A673 (cell line): ENCODE results near the gene CSNK1G2. TPM values are rescaled to one million over a fixed set of nuclear protein-coding genes. Genes with fewer than 3 reads are reported as not detected.

Experiments
- BruUV-seq: library from RNA; stranded (reverse); fragments of 400-500 nt; replicated peaks from 2 replicates; lab custom pipeline; 2021; lab: Mats Ljungman, UMichigan
- CTCF ChIA-PET: fragments of 300-600 bp; sonication (Branson Sonifier 250); formaldehyde crosslinking; loops from one replicate; lab custom pipeline; 2022; ENCODE audit warnings: antibody characterized with exemption; lab: Charles Lee
- POLR2A ChIA-PET: fragments of 300-600 bp; sonication (Branson Sonifier 250); formaldehyde crosslinking; loops from one replicate; lab custom pipeline; 2022; ENCODE audit warnings: antibody characterized with exemption; ENCODE audit not compliant: low non-redundant PET; lab: Charles Lee
- DNase-seq: peaks from one replicate; pipeline ENCODE4 v3.0.0-alpha.2; 2015; ENCODE audit warnings: low spot score
- H3K27ac ChIP-seq: fragments of 200-600 bp; sonication (generic); 2 replicates; pipeline ENCODE4 v1.5.1; 2016; ENCODE audit warnings: mixed run types, low read depth, mild to moderate bottlenecking, mixed read lengths, antibody characterized with exemption, low read length; ENCODE audit not compliant: poor library complexity, severe bottlenecking
- H3K27me3 ChIP-seq: fragments of 200-600 bp; sonication (generic); replicated peaks from 2 replicates; pipeline ENCODE4 v1.6.1; 2017; ENCODE audit warnings: mixed run types, low read depth, mild to moderate bottlenecking, mixed read lengths, antibody characterized with exemption, low read length; ENCODE audit not compliant: insufficient read depth, poor library complexity
- H3K36me3 ChIP-seq: fragments of 200-600 bp; sonication (generic); 2 replicates; pipeline ENCODE4 v1.6.1; 2016; ENCODE audit warnings: mixed run types, mild to moderate bottlenecking, mixed read lengths, antibody characterized with exemption, low read length; ENCODE audit not compliant: insufficient read depth, poor library complexity, severe bottlenecking
- H3K4me1 ChIP-seq: fragments of 200-600 bp; sonication (generic); 2 replicates; pipeline ENCODE4 v1.6.1; 2017; ENCODE audit warnings: mixed run types, mild to moderate bottlenecking, mixed read lengths, antibody characterized with exemption, low read length; ENCODE audit not compliant: insufficient read depth, poor library complexity, severe bottlenecking
- H3K4me3 ChIP-seq: fragments of 200-600 bp; sonication (generic); 2 replicates; pipeline ENCODE4 v1.5.1; 2016; ENCODE audit warnings: low read depth, mixed run types, mild to moderate bottlenecking, mixed read lengths, low read length; ENCODE audit not compliant: poor library complexity, severe bottlenecking
- H3K9me3 ChIP-seq: fragments of 200-600 bp; sonication (generic); 2 replicates; pipeline ENCODE4 v1.6.1; 2016; ENCODE audit warnings: mixed run types, low read depth, mild to moderate bottlenecking, mixed read lengths, antibody characterized with exemption, low read length; ENCODE audit not compliant: poor library complexity, severe bottlenecking
- EZH2 ChIP-seq: fragments of 200-600 bp; sonication (generic); IDR thresholded peaks from 2 replicates; pipeline ENCODE4 v1.6.1; 2017; ENCODE audit warnings: borderline replicate concordance, low read depth, mild to moderate bottlenecking, mixed read lengths, antibody characterized with exemption, low read length; ENCODE audit not compliant: poor library complexity, severe bottlenecking
- intact Hi-C: fragments of 100-400 bp; cut with micrococcal nuclease; formaldehyde crosslinking; loops from one replicate; pipeline ENCODE4 v1.10.0; 2022; ENCODE audit not compliant: unreplicated experiment
- total RNA-seq: library from RNA; stranded (reverse); gene quantifications from 2 replicates; pipeline ENCODE4 v1.2.3, GENCODE V29; 2021
- TF ChIP-seq, protein P1 (sequence below): fragments of 300-800, 200-600 bp; sonication (generic); conservative IDR thresholded peaks from 2 replicates; pipeline ENCODE4 v1.5.1; 2017; ENCODE audit warnings: low read depth, mild to moderate bottlenecking, antibody characterized with exemption, low read length, moderate library complexity, mixed read lengths

Gene CSNK1G2
- total RNA-seq, 1 experiment from 2014 or later: 108 TPM

DNA sequence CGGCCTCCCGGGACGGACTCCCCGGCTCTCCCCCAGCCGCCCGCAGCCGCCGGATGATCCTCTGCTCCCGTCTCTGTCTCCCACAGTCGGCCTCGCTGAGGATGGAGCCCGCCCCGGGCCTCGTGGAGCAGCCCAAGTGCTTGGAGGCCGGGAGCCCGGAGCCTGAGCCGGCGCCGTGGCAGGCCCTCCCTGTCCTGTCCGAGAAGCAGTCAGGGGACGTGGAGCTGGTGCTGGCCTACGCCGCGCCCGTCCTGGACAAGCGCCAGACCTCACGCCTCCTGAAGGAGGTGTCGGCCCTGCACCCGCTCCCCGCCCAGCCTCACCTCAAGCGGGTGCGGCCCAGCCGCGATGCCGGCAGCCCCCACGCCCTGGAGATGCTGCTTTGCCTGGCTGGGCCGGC is 29.0 kb upstream of the CSNK1G2 start:
- intact Hi-C loops: no loop called here
- Histone ChIP-seq H3K4me3 (no peak overlapping the region), H3K27ac (no peak overlapping the region), H3K9me3 (no peaks in the 10 kb centered on the region), H3K27me3 (no peaks in the 10 kb centered on the region), H3K36me3 (peaks cover 25% of the 10 kb centered on the region), H3K4me1 (no peaks in the 10 kb centered on the region)
- no TSS peak for BruUV-seq
- ChIA-PET CTCF (no interaction called here), POLR2A (no interaction called here)
- TF ChIP-seq, protein P1, sequence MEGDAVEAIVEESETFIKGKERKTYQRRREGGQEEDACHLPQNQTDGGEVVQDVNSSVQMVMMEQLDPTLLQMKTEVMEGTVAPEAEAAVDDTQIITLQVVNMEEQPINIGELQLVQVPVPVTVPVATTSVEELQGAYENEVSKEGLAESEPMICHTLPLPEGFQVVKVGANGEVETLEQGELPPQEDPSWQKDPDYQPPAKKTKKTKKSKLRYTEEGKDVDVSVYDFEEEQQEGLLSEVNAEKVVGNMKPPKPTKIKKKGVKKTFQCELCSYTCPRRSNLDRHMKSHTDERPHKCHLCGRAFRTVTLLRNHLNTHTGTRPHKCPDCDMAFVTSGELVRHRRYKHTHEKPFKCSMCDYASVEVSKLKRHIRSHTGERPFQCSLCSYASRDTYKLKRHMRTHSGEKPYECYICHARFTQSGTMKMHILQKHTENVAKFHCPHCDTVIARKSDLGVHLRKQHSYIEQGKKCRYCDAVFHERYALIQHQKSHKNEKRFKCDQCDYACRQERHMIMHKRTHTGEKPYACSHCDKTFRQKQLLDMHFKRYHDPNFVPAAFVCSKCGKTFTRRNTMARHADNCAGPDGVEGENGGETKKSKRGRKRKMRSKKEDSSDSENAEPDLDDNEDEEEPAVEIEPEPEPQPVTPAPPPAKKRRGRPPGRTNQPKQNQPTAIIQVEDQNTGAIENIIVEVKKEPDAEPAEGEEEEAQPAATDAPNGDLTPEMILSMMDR: no peak
- no peak for TF ChIP-seq EZH2
- DNase-seq: no peak

DNA sequence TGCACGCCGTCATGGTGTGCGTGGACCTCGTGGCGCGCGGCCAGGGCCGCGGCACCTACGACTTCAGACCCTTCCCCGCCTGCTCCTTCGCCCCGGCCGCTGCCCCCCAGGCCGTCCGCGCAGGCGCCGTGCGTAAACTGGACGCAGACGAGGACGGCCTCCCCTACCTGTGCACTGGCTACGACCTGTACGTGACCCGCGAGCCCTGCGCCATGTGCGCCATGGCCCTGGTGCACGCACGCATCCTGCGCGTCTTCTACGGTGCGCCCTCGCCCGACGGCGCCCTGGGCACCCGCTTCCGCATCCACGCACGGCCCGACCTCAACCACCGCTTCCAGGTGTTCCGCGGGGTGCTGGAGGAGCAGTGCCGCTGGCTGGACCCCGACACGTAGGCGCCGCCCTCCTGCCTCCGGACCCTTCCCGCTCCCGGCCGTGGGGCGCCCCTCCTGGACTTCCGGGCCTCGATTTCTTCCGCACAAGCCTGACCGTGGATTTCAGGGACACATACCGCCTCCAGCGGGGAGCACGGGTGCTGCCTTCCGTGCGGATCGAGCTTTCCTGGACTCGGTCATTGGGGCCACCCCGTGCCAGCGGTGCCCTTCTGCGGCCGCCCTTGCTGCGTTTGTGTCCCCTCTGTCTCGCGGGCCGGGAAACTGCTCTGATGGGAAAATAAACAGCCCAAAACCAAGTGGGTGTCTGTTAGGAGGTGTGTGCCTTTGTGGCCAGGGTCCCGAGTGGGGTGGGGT is 28.0 kb upstream of the CSNK1G2 start:
- H3K27me3 ChIP-seq: no peaks in the 10 kb centered on the region
- peaks cover 31% of the 10 kb centered on the region for H3K36me3 ChIP-seq
- CTCF ChIA-PET: interaction anchor here (0.6 kb wide), 1 partner anchor 119 kb away, joined by 3 read pairs; no protein-coding TSS in a partner anchor
- H3K27ac ChIP-seq: no peak overlapping the region
- H3K4me3 ChIP-seq: no peak overlapping the region
- no TSS peak for BruUV-seq
- no peaks in the 10 kb centered on the region for H3K4me1 ChIP-seq
- H3K9me3 ChIP-seq: no peaks in the 10 kb centered on the region
- TF ChIP-seq, protein P1: no peak
- no peak for TF ChIP-seq EZH2
- POLR2A ChIA-PET: no interaction called here
- DNase-seq: no peak
- intact Hi-C loops: no loop called here

DNA sequence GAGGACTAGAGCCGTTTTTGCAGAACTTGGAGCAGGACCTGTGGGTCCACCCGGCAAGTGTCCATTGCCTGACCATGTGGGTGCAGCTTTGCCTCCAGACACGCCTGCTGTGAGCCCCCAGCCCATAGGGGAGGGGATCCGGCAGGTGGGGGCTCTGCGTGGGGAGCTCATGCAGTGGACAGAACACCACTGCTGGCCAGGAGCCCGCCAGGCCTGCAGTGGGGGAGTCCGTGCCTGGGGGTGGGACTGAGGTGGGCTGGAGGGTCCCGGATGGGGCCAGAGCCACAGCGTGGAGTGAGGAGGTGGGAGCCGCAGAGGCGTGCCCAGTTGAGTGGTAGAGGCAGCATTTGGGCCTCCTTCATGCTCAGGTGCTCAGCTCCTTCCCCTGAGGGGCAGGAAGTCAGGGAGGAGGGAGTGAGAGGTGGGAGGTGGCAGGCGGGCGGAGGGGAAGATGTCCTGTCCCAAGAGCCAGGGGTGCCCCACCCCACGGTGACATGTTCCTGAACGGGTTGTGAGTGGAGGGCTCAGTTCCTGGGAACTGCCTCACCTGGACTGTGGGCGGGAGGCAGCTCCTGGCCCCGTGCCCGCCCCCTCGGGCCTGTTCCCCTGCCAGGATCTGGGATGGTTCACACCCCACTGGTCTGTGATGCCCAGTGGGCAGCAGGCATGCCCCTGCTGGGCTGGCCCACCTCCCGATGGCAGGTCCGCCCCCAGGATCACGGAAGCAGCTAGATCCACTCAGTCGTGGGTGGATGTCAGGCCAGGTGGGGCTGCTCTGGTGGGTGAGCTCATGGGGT is 27.0 kb upstream of the CSNK1G2 start:
- Histone ChIP-seq H3K27me3 (no peaks in the 10 kb centered on the region), H3K4me3 (no peak overlapping the region), H3K9me3 (no peaks in the 10 kb centered on the region), H3K4me1 (no peaks in the 10 kb centered on the region), H3K36me3 (peaks cover 36% of the 10 kb centered on the region), H3K27ac (no peak overlapping the region)
- no peak for DNase-seq
- CTCF ChIA-PET: interaction anchor here (0.6 kb wide), 1 partner anchor 118 kb away, joined by 3 read pairs; no protein-coding TSS in a partner anchor
- intact Hi-C loops: no loop called here
- TF ChIP-seq EZH2: no peak
- TF ChIP-seq, protein P1: no peak
- no TSS peak for BruUV-seq
- POLR2A ChIA-PET: no interaction called here
